GM12891 (cell line): ENCODE measurements around the gene ZNF148.

Experiments used
- POLR2A ChIP-seq: IDR thresholded peaks from 2 replicates; pipeline ENCODE4 v1.6.1; 2011; ENCODE audit warnings: low read depth, low read length, control low read depth
- POLR2AphosphoS5 ChIP-seq: IDR thresholded peaks from 2 replicates; pipeline ENCODE4 v1.6.1; 2011; ENCODE audit warnings: low read depth, low read length, control low read depth
- POU2F2 ChIP-seq: IDR thresholded peaks from 2 replicates; pipeline ENCODE4 v1.6.1; 2011; ENCODE audit warnings: low read depth, mild to moderate bottlenecking, control low read depth, low read length, moderate library complexity
- SPI1 ChIP-seq: IDR thresholded peaks from 2 replicates; pipeline ENCODE4 v1.6.1; 2011; ENCODE audit warnings: low read depth, low read length, control low read depth
- TAF1 ChIP-seq: IDR thresholded peaks from 2 replicates; pipeline ENCODE4 v1.6.1; 2011; ENCODE audit warnings: low read depth, low read length, control low read depth

DNA sequence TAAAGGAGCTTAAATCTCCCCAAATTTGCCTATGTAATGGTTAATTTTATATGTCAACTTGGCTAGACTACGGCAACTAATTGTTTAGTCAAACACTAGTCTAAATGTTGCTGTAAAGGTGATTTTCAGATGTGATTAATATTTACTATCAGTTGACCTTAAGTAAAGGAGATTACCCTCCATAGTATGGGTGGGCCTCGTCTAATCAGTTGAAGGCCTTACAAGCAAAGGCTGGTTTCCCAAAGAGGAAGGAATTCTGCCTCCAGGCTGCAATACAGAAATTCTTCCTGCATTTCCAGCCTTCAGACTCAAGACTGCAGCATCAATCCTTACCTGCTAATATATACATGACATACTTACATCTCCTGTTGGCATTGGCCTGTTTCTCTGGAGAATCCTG is 186.2 kb downstream of the ZNF148 start:
- TF ChIP-seq POLR2A (no peak), POLR2AphosphoS5 (no peak), POU2F2 (no peak), TAF1 (no peak), SPI1 (no peak)
